ENCODE measurements around the gene ROR1.

ROR1 gene

DNA sequence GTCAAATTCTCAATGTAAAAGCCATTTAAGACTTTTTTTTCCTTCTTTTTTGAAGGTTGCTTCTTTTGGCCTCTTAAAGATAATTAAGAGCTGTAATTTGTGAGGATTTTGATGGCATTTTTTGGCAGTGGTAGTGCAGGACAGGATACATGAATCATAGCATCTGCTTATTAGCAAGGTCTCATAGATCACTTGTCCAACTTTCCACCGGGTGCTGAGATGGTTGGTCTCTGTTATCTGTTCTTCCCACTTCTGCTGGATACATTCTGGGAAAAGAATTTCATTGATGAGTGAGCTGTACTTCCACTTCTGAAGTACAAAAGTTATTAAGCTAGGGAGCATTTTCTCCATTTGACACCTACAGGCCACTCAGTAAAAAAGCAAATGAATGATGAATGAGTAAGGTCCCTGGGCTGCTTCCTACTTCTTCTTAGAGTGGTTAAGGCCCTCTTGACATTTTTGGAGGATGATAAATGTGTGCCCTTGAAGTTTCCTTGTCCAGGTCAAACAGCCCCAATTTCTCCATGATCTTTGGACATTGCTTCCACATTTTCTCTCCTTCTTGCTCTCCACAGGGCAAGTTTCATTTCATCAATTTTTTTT lies 100.6 kb downstream of the ROR1 start:
- Mint-ChIP-seq H3K36me3 (ENCODE audit: low read depth) (no peaks in the 10 kb centered on the region), H3K9me3 (no peaks in the 10 kb centered on the region), H3K27ac (peak overlapping the region; percentile 45 to 68 (median 61)), H3K4me3 (no peak overlapping the region), H3K4me1 (peaks cover 50% of the 10 kb centered on the region), H3K27me3 (ENCODE audit: low read depth) (no peaks in the 10 kb centered on the region)
- TF ChIP-seq, protein P1, sequence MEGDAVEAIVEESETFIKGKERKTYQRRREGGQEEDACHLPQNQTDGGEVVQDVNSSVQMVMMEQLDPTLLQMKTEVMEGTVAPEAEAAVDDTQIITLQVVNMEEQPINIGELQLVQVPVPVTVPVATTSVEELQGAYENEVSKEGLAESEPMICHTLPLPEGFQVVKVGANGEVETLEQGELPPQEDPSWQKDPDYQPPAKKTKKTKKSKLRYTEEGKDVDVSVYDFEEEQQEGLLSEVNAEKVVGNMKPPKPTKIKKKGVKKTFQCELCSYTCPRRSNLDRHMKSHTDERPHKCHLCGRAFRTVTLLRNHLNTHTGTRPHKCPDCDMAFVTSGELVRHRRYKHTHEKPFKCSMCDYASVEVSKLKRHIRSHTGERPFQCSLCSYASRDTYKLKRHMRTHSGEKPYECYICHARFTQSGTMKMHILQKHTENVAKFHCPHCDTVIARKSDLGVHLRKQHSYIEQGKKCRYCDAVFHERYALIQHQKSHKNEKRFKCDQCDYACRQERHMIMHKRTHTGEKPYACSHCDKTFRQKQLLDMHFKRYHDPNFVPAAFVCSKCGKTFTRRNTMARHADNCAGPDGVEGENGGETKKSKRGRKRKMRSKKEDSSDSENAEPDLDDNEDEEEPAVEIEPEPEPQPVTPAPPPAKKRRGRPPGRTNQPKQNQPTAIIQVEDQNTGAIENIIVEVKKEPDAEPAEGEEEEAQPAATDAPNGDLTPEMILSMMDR (IDR thresholded peaks at IDR 0.05; ENCODE audit: unreplicated experiment in 3 of 3) = no peak

DNA sequence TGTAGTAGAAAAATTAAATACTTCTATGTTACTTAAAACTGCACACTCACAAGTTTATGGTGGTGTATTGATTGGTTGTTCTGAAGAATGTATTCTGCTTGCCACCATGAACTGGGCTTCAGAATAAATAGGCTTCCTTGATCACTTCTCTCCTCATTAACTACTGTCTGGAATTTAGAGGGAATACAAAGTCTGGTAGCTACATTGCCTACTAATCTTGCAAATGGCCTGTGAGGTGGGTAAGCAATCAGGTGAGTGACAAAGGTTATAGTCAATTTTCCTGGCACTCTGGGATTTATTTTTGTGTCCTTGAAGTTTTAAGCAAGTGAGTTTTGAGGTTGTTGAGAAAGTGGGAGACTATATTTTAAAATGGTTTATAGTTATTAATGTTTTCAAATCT lies 101.8 kb downstream of the ROR1 start:
- Mint-ChIP-seq H3K27me3 (ENCODE audit: low read depth) (no peaks in the 10 kb centered on the region), H3K4me1 (peaks cover 57% of the 10 kb centered on the region), H3K4me3 (no peak overlapping the region), H3K27ac (peak overlapping the region; percentile 16 to 84 (median 54)), H3K36me3 (ENCODE audit: low read depth) (no peaks in the 10 kb centered on the region), H3K9me3 (no peaks in the 10 kb centered on the region)
- TF ChIP-seq, protein P1 (IDR thresholded peaks at IDR 0.05; ENCODE audit: unreplicated experiment in 3 of 3) = no peak

DNA sequence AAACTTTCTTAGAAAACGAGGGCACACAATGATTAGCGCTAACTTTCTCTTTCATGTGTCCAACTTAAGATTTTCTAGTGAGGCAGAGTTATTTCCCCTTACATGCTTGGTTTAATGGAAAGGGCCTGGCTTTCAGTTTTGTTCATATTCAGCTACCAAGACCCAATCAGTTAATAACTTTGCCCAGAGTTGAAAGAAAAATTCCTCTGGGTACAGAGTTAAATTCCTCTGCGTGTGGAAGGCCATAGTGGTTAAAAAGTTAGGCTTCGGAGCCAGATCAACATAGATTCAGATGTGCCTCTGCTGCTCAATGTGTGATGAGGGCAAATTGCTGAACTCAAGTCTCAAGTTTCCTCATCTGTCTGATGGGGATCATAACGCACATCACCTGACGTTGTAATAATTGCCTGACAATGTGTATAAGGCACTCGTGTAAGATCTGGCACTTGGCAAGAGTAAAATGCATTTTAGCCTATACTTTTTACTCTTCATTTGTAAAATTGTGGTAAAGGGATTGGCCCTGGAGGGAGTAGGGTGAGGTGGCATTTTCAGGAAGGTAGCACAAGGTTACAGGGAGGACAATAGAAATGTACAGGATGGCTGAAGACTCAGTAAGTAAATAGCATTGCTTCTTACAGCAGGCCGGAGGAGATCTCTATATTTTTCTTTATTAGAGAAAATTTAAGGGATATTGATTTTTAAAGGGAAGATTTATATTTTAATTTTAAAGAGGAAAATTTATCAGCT lies 103.4 kb downstream of the ROR1 start:
- Mint-ChIP-seq H3K27ac (peak overlapping the region in 1 of 3 experiments; percentile 16), H3K27me3 (ENCODE audit: low read depth) (no peaks in the 10 kb centered on the region), H3K36me3 (ENCODE audit: low read depth) (no peaks in the 10 kb centered on the region), H3K4me3 (no peak overlapping the region), H3K9me3 (no peaks in the 10 kb centered on the region), H3K4me1 (peaks cover 72% of the 10 kb centered on the region)
- TF ChIP-seq, protein P1 (IDR thresholded peaks at IDR 0.05; ENCODE audit: unreplicated experiment in 3 of 3) = no peak

DNA sequence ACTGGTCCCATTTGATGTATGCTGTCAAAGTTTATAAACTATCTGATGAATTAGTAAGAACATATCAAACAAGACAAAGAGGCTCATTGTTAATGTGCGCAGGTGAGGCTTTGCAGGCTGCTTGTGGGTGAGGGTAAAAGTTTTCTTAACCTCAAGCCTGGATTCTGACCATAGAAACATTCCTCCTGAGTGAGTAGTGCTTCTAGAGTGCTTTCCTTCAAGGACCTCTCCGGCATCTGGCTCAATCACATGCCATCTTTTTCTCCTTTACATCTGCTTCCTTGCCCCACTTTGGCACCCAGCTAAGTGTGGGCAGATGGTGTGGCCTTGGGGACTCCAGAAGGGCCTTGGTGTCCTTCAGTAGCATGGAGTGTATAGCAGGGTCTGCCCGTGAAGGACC lies 104.0 kb downstream of the ROR1 start:
- Mint-ChIP-seq H3K27ac (no peak overlapping the region), H3K4me3 (no peak overlapping the region), H3K9me3 (no peaks in the 10 kb centered on the region), H3K27me3 (ENCODE audit: low read depth) (no peaks in the 10 kb centered on the region), H3K4me1 (peaks cover 78% of the 10 kb centered on the region), H3K36me3 (ENCODE audit: low read depth) (no peaks in the 10 kb centered on the region)
- TF ChIP-seq, protein P1 (IDR thresholded peaks at IDR 0.05; ENCODE audit: unreplicated experiment in 3 of 3) = no peak

DNA sequence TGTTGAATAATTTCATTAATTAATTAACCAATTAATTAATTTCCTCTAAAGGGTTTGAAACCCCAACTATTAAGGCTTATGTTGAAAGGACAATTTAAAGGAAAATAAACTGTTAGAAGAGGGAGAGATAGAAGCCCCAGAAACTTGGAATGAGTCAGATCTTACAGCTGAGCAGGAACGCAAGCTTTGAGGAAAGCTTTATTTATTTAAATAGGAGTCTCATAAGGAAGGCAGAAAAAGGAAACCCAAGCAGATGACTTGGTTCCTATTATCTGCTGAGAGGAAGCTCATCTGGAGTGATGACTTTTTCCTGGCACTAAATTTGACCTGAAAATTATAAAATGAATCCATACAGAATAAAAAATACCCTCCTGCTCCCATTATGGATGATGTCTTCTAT lies 105.1 kb downstream of the ROR1 start:
- Mint-ChIP-seq H3K27ac (peak overlapping the region in 2 of 3 experiments; percentile 24 to 65), H3K4me3 (no peak overlapping the region), H3K4me1 (peaks cover 80% of the 10 kb centered on the region), H3K27me3 (ENCODE audit: low read depth) (no peaks in the 10 kb centered on the region), H3K9me3 (no peaks in the 10 kb centered on the region), H3K36me3 (ENCODE audit: low read depth) (no peaks in the 10 kb centered on the region)
- TF ChIP-seq, protein P1 (IDR thresholded peaks at IDR 0.05; ENCODE audit: unreplicated experiment in 3 of 3) = no peak
